Chondrocyte (in vitro differentiated cells): ENCODE data around the gene MTURN. TPM values are rescaled to one million over a fixed set of nuclear protein-coding genes. Genes with fewer than 3 reads are reported as not detected.
A peak's percentile ranks its signal among the peaks of the same experiment; 100 is the strongest.

Experiments
- DNase-seq: peaks from one replicate; pipeline ENCODE4 v3.0.0; 2021; ENCODE audit warnings: mixed read lengths, low spot score
- H3K27ac Mint-ChIP-seq: one replicate; pipeline ENCODE4 v1.8.0; 2021; ENCODE audit warnings: mild to moderate bottlenecking, moderate library complexity, mixed read lengths; ENCODE audit not compliant: unreplicated experiment
- H3K27me3 Mint-ChIP-seq: 2 replicates; pipeline ENCODE4 v1.8.0; 2021; ENCODE audit warnings: low read depth, mixed read lengths
- H3K36me3 Mint-ChIP-seq: 2 replicates; pipeline ENCODE4 v1.8.0; 2021; ENCODE audit warnings: low read depth, mixed read lengths
- H3K4me1 Mint-ChIP-seq: 2 replicates; pipeline ENCODE4 v1.8.0; 2021; ENCODE audit warnings: low read depth, mild to moderate bottlenecking, mixed read lengths
- H3K4me3 Mint-ChIP-seq: one replicate; pipeline ENCODE4 v1.8.0; 2021; ENCODE audit warnings: mild to moderate bottlenecking, moderate library complexity, mixed read lengths; ENCODE audit not compliant: unreplicated experiment
- H3K9me3 Mint-ChIP-seq: 2 replicates; pipeline ENCODE4 v1.8.0; 2021; ENCODE audit warnings: low read depth, mixed read lengths
- CTCF ChIP-seq: fragments of 200-600 bp; sonication (generic); IDR thresholded peaks from 2 replicates; pipeline ENCODE4 v1.5.0; 2021; ENCODE audit warnings: antibody characterized with exemption, mild to moderate bottlenecking, moderate library complexity
- total RNA-seq: library from RNA; stranded (reverse); gene quantifications from 3 replicates; pipeline ENCODE4 v1.2.1, GENCODE V29; 2021

The MTURN gene
- total RNA-seq, 1 donor from 2014 or later: 15.7 TPM

GRCh38 chr7:30143748-30144251 is 9.0 kb downstream of the MTURN start:
- peaks cover 35% of the 10 kb centered on the region for H3K4me1 Mint-ChIP-seq
- H3K36me3 Mint-ChIP-seq: no peaks in the 10 kb centered on the region
- no peaks in the 10 kb centered on the region for H3K9me3 Mint-ChIP-seq
- no peak overlapping the region for H3K4me3 Mint-ChIP-seq
- H3K27me3 Mint-ChIP-seq: no peaks in the 10 kb centered on the region
- peak overlapping the region; percentile 91 for H3K27ac Mint-ChIP-seq
- no peak for TF ChIP-seq CTCF
- no peak for DNase-seq

DNA sequence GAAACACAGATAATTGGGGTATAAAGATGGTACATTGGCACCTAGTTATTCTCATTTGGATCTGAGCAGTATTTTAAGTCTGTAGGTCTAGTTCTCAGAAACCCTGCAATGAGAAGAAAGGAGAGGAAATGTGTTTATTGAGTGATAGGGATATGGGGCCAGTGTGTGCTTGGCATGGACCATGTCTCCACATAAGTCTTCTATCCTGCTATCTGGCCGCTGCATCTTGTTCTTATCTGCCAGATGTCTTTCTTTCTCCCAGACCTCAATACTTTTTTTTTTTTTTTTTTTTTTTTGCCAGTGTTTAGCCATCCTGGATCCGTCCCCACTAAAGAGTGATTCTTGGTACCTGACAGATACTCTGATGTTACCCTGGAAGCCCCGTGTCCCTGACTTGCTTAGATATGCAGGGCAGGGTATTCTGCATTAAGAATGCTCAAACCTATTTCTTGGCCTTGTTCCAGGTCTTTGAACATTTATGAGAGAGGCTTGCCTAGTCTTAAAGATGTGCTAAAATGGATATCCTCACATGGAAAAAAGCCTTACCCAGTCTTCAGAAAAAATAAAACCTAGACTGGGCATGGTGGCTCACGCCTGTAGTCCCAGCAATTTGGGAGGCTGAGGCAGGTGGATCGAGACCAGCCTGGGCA is 10.0 kb downstream of the MTURN start:
- H3K9me3 Mint-ChIP-seq: no peaks in the 10 kb centered on the region
- H3K4me3 Mint-ChIP-seq: no peak overlapping the region
- no peaks in the 10 kb centered on the region for H3K27me3 Mint-ChIP-seq
- TF ChIP-seq CTCF: no peak
- no peak for DNase-seq
- H3K36me3 Mint-ChIP-seq: no peaks in the 10 kb centered on the region
- no peak overlapping the region for H3K27ac Mint-ChIP-seq
- H3K4me1 Mint-ChIP-seq: peaks cover 35% of the 10 kb centered on the region

GRCh38 chr7:30145426-30145970 is 10.7 kb downstream of the MTURN start:
- Mint-ChIP-seq H3K27me3 (no peaks in the 10 kb centered on the region), H3K36me3 (peaks cover 2% of the 10 kb centered on the region)
- DNase-seq: no peak

GRCh38 chr7:30146127-30146612 is 11.4 kb downstream of the MTURN start:
- Mint-ChIP-seq H3K9me3 (no peaks in the 10 kb centered on the region), H3K36me3 (peaks cover 5% of the 10 kb centered on the region), H3K4me1 (peaks cover 30% of the 10 kb centered on the region), H3K27ac (no peak overlapping the region), H3K4me3 (no peak overlapping the region), H3K27me3 (no peaks in the 10 kb centered on the region)
- no peak for TF ChIP-seq CTCF
- DNase-seq: no peak

More at GRCh38 chr7:30145426-30145970, 10.7 kb downstream of the MTURN start:
- Mint-ChIP-seq H3K4me3 (no peak overlapping the region), H3K4me1 (peaks cover 31% of the 10 kb centered on the region), H3K27ac (no peak overlapping the region), H3K9me3 (no peaks in the 10 kb centered on the region)
- TF ChIP-seq CTCF: no peak

- DNase-seq: no peak
- TF ChIP-seq CTCF: no peak
- Mint-ChIP-seq H3K27me3 (no peaks in the 10 kb centered on the region), H3K9me3 (no peaks in the 10 kb centered on the region), H3K4me3 (no peak overlapping the region), H3K4me1 (peaks cover 23% of the 10 kb centered on the region), H3K27ac (no peak overlapping the region), H3K36me3 (peaks cover 8% of the 10 kb centered on the region)
These were observed 12.4 kb downstream of the MTURN start for GRCh38 chr7:30147223-30147622.
